Transverse colon (tissue), 4 donors: Measurements from ENCODE around the gene INPP5K. TPM values are rescaled to one million over a fixed set of nuclear protein-coding genes. Genes with fewer than 3 reads are reported as not detected.

Experiments used
- DNase-seq: peaks from one replicate; pipeline ENCODE4 v3.0.0-alpha.2; 2019
- H3K27ac ChIP-seq, 4 donors: fragments of 200-600 bp; sonication (generic); 2 replicates each; pipeline ENCODE4 v1.5.1; 2016 to 2018; ENCODE audit warnings: inconsistent platforms in 4 of 4
- H3K27me3 ChIP-seq: fragments of 200-600 bp; sonication (generic); 2 replicates; pipeline ENCODE4 v1.5.1; 2017; ENCODE audit warnings: inconsistent platforms
- H3K36me3 ChIP-seq, 4 donors: fragments of 200-600 bp; sonication (generic); 2 replicates each; pipeline ENCODE4 v1.5.1; 2017 to 2019; ENCODE audit warnings: inconsistent platforms in 4 of 4
- H3K4me1 ChIP-seq, 4 donors: fragments of 200-600 bp; sonication (generic); 2 replicates each; pipeline ENCODE4 v1.5.1; 2017 to 2020; ENCODE audit warnings: inconsistent platforms in 4 of 4
- H3K4me3 ChIP-seq, 4 donors: fragments of 200-600 bp; sonication (generic); 1 replicate in 1 of 4; 2 replicates in 3 of 4; pipeline versions ENCODE4 v1.5.1 to v1.6.1; 2017 to 2019; ENCODE audit warnings: inconsistent platforms in 4 of 4
- H3K9me3 ChIP-seq, 2 donors: fragments of 200-600 bp; sonication (generic); 2 replicates each; pipeline ENCODE4 v1.5.1; 2017 to 2019; ENCODE audit warnings: inconsistent platforms in 2 of 2
- CTCF ChIP-seq, 5 experiments: fragments of 200-600 bp in 3 of 5; fragments of 450-650 bp in 2 of 5; sonication (generic) in 3 of 5; IDR thresholded peaks; 1 replicate in 2 of 5; 2 replicates in 3 of 5; pipeline ENCODE4 v1.5.1; 2016 to 2017; ENCODE audit warnings: antibody characterized with exemption in 5 of 5, inconsistent platforms in 3 of 5, mild to moderate bottlenecking in 2 of 5, moderate library complexity in 1 of 5
- EP300 ChIP-seq: sonication (generic); formaldehyde crosslinking; IDR thresholded peaks from one replicate; pipeline ENCODE4 v1.6.1; 2017; ENCODE audit warnings: antibody characterized with exemption, low read depth
- POLR2A ChIP-seq: fragments of 450-650 bp; IDR thresholded peaks from one replicate; pipeline ENCODE4 v1.6.1; 2016; ENCODE audit warnings: antibody characterized with exemption, mild to moderate bottlenecking, moderate library complexity
- POLR2AphosphoS5 ChIP-seq, 3 donors: sonication (generic); formaldehyde crosslinking; IDR thresholded peaks; one replicate each; pipeline ENCODE4 v1.6.1; 2016; ENCODE audit warnings: antibody characterized with exemption in 3 of 3
- WGBS, 2 donors: methylation state at CpG; one replicate each; pipeline ENCODE4 v1.1.5; 2018; ENCODE audit warnings: low coverage in 1 of 2; 5-methylcytosine and 5-hydroxymethylcytosine counted together
- in situ Hi-C, 4 donors: fragments of 200-750 bp; cut with MboI; loops; one replicate each; pipeline versions ENCODE4 v1.15.0 to v1.15.1; 2017; ENCODE audit warnings: low sequenced_read_pairs in 3 of 4, low pct_ligation_motif_present in 1 of 4, low pct_unique_long_range_greater_than_20kb in 1 of 4
- intact Hi-C: fragments of 100-400 bp; cut with DNase I; formaldehyde crosslinking; loops from one replicate; pipeline ENCODE4 v1.15.1; 2023; ENCODE audit warnings: low total_unique reads
- total RNA-seq, 4 donors: library from RNA; depleted of rRNA; stranded (reverse); fragments of >200 nt; gene quantifications; one replicate each; pipeline ENCODE4 v1.1.0, GENCODE V29; 2016

INPP5K gene
- total RNA-seq, 4 donors from 2014 or later: 10.9 to 114 (median 81.9) TPM

- no peaks in the 10 kb centered on the region for H3K9me3 ChIP-seq
- peaks cover 9 to 20% (median 10%) of the 10 kb centered on the region in 4 donors for H3K4me1 ChIP-seq
- peaks cover 0 to 15% (median 0%) of the 10 kb centered on the region in 4 donors for H3K36me3 ChIP-seq
- no peaks in the 10 kb centered on the region for H3K27me3 ChIP-seq
- no peak overlapping the region for H3K4me3 ChIP-seq
- 71% methylated on average over 2 of the region's 2 CpGs; no CpG with 5 or more reads in 1 of the 2 donors for WGBS, 2 donors
- H3K27ac ChIP-seq: no peak overlapping the region
- no peak for DNase-seq
- TF ChIP-seq POLR2A: no peak
- no peak for TF ChIP-seq POLR2AphosphoS5 (IDR thresholded peaks at IDR 0.05)
- TF ChIP-seq EP300: no peak
- no peak for TF ChIP-seq CTCF (IDR thresholded peaks at IDR 0.05)
- intact Hi-C loops (no loop called here), in situ Hi-C loops (no loop called here)
Measured at GRCh38 chr17:1498233-1498632, 18.2 kb downstream of the INPP5K start.

GRCh38 chr17:1497831-1498230, 18.6 kb downstream of the INPP5K start:
- TF ChIP-seq POLR2A (no peak), EP300 (no peak), POLR2AphosphoS5 (IDR thresholded peaks at IDR 0.05) (no peak), CTCF (IDR thresholded peaks at IDR 0.05) (no peak)
- Histone ChIP-seq H3K27ac (no peak overlapping the region), H3K4me3 (no peak overlapping the region), H3K9me3 (no peaks in the 10 kb centered on the region), H3K4me1 (peaks cover 13 to 24% (median 14%) of the 10 kb centered on the region in 4 donors), H3K27me3 (no peaks in the 10 kb centered on the region), H3K36me3 (peaks cover 0 to 15% (median 0%) of the 10 kb centered on the region in 4 donors)
- no peak for DNase-seq
- WGBS, 2 donors: 92 to 93% methylated on average over 13 to 15 of the region's 15 CpGs
- intact Hi-C loops (no loop called here), in situ Hi-C loops (no loop called here)

- peaks cover 0 to 15% (median 0%) of the 10 kb centered on the region in 4 donors for H3K36me3 ChIP-seq
- in situ Hi-C loops (no loop called here), intact Hi-C loops (no loop called here)
- H3K27ac ChIP-seq: peak overlapping the region in 1 of 4 donors; percentile 96
- no peaks in the 10 kb centered on the region for H3K9me3 ChIP-seq
- no peak overlapping the region for H3K4me3 ChIP-seq
- DNase-seq: no peak
- 91% methylated on average over 14 of the region's 14 CpGs; no CpG with 5 or more reads in 1 of the 2 donors for WGBS, 2 donors
- TF ChIP-seq EP300: no peak
- no peak for TF ChIP-seq POLR2AphosphoS5 (IDR thresholded peaks at IDR 0.05)
- no peak for TF ChIP-seq CTCF (IDR thresholded peaks at IDR 0.05)
- no peak for TF ChIP-seq POLR2A
- peaks cover 23 to 33% (median 24%) of the 10 kb centered on the region in 4 donors for H3K4me1 ChIP-seq
- H3K27me3 ChIP-seq: no peaks in the 10 kb centered on the region
Measured at GRCh38 chr17:1496869-1497268, 19.5 kb downstream of the INPP5K start.

GRCh38 chr17:1495265-1495989, 21.0 kb downstream of the INPP5K start:
- intact Hi-C loops: no loop called here
- in situ Hi-C loops: no loop called here
- WGBS, 2 donors: 82 to 84% methylated on average over 3 to 14 of the region's 14 CpGs
- Histone ChIP-seq H3K36me3 (peaks cover 0 to 15% (median 0%) of the 10 kb centered on the region in 4 donors), H3K27me3 (no peaks in the 10 kb centered on the region), H3K4me1 (peaks cover 27 to 38% (median 30%) of the 10 kb centered on the region in 4 donors), H3K4me3 (no peak overlapping the region), H3K27ac (peak overlapping the region; percentile 28 to 99 (median 97)), H3K9me3 (no peaks in the 10 kb centered on the region)
- no peak for DNase-seq
- TF ChIP-seq POLR2AphosphoS5 (IDR thresholded peaks at IDR 0.05) (peak in 2 of 3 donors; percentile 22 to 64), CTCF (IDR thresholded peaks at IDR 0.05) (no peak)
